ENCODE measurements around the gene NCAPH2.

GRCh38 chr22:50521710-50522109, 13.7 kb downstream of the NCAPH2 start:
- no peak for TF ChIP-seq CTCF (IDR thresholded peaks at IDR 0.05; ENCODE audit: low read depth, low read length)
- TF ChIP-seq EZH2phosphoT487 (IDR thresholded peaks at IDR 0.05; ENCODE audit: low read depth): no peak
